ENCODE data around the gene HTR3A.
"Not testable (repeated sequence)": the region's sequence is repeated elsewhere in the genome, so short reads cannot be mapped to it uniquely, and the experiment has no call there.

The HTR3A gene

DNA sequence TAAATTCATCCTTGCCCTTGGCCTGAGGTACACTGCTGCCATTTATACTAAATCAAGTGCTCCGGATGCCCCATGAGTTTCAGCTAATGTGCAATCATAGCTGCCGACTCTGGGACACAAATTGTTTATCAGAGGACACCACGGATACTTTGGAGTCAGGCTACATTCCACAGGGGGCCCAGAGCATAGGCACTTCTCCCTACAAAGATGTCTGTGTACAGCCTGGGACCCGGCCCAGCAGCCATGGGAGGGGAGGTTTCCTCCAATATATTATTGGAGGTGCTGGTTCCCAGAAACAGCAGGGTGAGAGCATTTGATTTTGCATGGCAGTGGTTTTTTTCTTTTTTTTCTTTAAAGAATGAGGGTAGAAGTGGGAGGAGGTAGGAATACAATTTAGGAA, 39.0 kb upstream of the HTR3A start:
- no peak overlapping the region for H3K4me3 Mint-ChIP-seq
- no peaks in the 10 kb centered on the region for H3K4me1 Mint-ChIP-seq
- no peak overlapping the region for H3K27ac Mint-ChIP-seq
- H3K36me3 Mint-ChIP-seq (ENCODE audit: low read depth), result no peaks in the 10 kb centered on the region
- no peak for TF ChIP-seq CTCF (IDR thresholded peaks at IDR 0.05; ENCODE audit: unreplicated experiment in 3 of 3)
- peaks cover 5% of the 10 kb centered on the region for H3K27me3 Mint-ChIP-seq (ENCODE audit: low read depth)
- no peaks in the 10 kb centered on the region for H3K9me3 Mint-ChIP-seq

GRCh38 chr11:113937918-113938317, 37.0 kb upstream of the HTR3A start:
- H3K27ac Mint-ChIP-seq, result no peak overlapping the region
- H3K36me3 Mint-ChIP-seq (ENCODE audit: low read depth), result no peaks in the 10 kb centered on the region
- H3K4me3 Mint-ChIP-seq, result no peak overlapping the region
- H3K9me3 Mint-ChIP-seq, result no peaks in the 10 kb centered on the region
- H3K27me3 Mint-ChIP-seq (ENCODE audit: low read depth), result peaks cover 5% of the 10 kb centered on the region
- H3K4me1 Mint-ChIP-seq, result no peaks in the 10 kb centered on the region
- TF ChIP-seq CTCF (IDR thresholded peaks at IDR 0.05; ENCODE audit: unreplicated experiment in 3 of 3), result no peak

GRCh38 chr11:113942256-113942655, 32.7 kb upstream of the HTR3A start:
- no peak for TF ChIP-seq CTCF (IDR thresholded peaks at IDR 0.05; ENCODE audit: unreplicated experiment in 3 of 3)
- H3K4me1 Mint-ChIP-seq, result no peaks in the 10 kb centered on the region
- peaks cover 5% of the 10 kb centered on the region for H3K27me3 Mint-ChIP-seq (ENCODE audit: low read depth)
- H3K36me3 Mint-ChIP-seq (ENCODE audit: low read depth), result no peaks in the 10 kb centered on the region
- no peaks in the 10 kb centered on the region for H3K9me3 Mint-ChIP-seq
- H3K4me3 Mint-ChIP-seq, result no peak overlapping the region
- no peak overlapping the region for H3K27ac Mint-ChIP-seq

- not testable (repeated sequence) for H3K36me3 Mint-ChIP-seq (ENCODE audit: low read depth); H3K4me1 Mint-ChIP-seq; H3K27ac Mint-ChIP-seq; H3K4me3 Mint-ChIP-seq; H3K9me3 Mint-ChIP-seq; H3K27me3 Mint-ChIP-seq (ENCODE audit: low read depth)
Measured at GRCh38 chr11:113946162-113946561, 28.7 kb upstream of the HTR3A start.

GRCh38 chr11:113947994-113948393, 26.9 kb upstream of the HTR3A start:
- Mint-ChIP-seq H3K4me3 (no peak overlapping the region), H3K36me3 (ENCODE audit: low read depth) (no peaks in the 10 kb centered on the region), H3K27me3 (ENCODE audit: low read depth) (peaks cover 15% of the 10 kb centered on the region), H3K27ac (no peak overlapping the region), H3K4me1 (no peaks in the 10 kb centered on the region), H3K9me3 (no peaks in the 10 kb centered on the region)
- TF ChIP-seq CTCF (IDR thresholded peaks at IDR 0.05; ENCODE audit: unreplicated experiment in 3 of 3), result no peak

DNA sequence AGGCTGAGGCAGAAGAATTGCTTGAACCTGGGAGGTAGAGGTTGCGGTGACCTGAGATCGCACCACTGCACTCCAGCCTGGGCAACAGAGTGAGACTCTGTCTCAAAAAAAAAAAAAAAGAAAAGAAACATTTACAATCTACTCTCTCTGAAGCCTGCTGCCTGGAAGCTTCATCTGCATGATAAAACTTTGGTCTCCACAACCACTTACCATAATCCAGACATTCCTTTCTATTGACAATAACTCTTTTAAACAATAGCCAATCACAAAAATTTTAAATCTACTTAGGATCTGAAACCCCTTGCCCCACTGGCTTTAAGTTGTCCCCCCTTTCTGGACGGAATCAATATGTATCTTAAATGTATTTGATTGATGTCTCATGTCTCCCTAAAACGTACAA, 25.0 kb upstream of the HTR3A start:
- peaks cover 29% of the 10 kb centered on the region for H3K27me3 Mint-ChIP-seq (ENCODE audit: low read depth)
- no peak overlapping the region for H3K4me3 Mint-ChIP-seq
- no peak overlapping the region for H3K27ac Mint-ChIP-seq
- no peaks in the 10 kb centered on the region for H3K4me1 Mint-ChIP-seq
- TF ChIP-seq CTCF (IDR thresholded peaks at IDR 0.05; ENCODE audit: unreplicated experiment in 3 of 3), result no peak
- no peaks in the 10 kb centered on the region for H3K9me3 Mint-ChIP-seq
- H3K36me3 Mint-ChIP-seq (ENCODE audit: low read depth), result no peaks in the 10 kb centered on the region

DNA sequence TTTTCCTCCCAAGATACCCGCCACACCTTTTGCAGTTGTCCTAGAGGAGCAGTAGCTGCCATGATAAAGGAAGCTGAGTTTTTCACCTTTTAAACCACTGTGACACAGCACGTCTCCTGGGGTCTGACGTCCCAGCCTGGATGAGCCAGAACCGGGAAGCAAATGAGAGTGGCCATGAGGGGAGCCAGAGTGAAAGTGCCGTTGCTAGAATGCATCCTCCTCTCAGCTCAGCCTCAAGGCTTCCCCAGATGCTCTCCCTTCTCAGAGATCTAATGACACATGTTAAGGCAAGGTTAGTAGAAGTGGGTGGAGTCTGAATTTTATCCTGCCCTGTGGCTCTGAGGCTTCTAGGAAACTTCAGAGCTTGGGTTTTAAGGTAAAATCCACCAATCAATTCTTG, 23.4 kb upstream of the HTR3A start:
- Mint-ChIP-seq H3K9me3 (no peaks in the 10 kb centered on the region), H3K4me3 (no peak overlapping the region), H3K27ac (no peak overlapping the region), H3K36me3 (ENCODE audit: low read depth) (no peaks in the 10 kb centered on the region), H3K27me3 (ENCODE audit: low read depth) (peaks cover 24% of the 10 kb centered on the region), H3K4me1 (no peaks in the 10 kb centered on the region)
- TF ChIP-seq CTCF (IDR thresholded peaks at IDR 0.05; ENCODE audit: unreplicated experiment in 3 of 3), result no peak
